SW 1271 (cell line): ENCODE results near the gene GRK2.
A peak's percentile ranks its signal among the peaks of the same experiment; 100 is the strongest.
"Not testable (repeated sequence)": the region's sequence is repeated elsewhere in the genome, so short reads cannot be mapped to it uniquely, and the experiment has no call there.

Experiments
- DNase-seq, 2 experiments: peaks; one replicate each; lab custom pipeline; 2025; lab: John Stamatoyannopoulos, UW

GRK2 gene

DNA sequence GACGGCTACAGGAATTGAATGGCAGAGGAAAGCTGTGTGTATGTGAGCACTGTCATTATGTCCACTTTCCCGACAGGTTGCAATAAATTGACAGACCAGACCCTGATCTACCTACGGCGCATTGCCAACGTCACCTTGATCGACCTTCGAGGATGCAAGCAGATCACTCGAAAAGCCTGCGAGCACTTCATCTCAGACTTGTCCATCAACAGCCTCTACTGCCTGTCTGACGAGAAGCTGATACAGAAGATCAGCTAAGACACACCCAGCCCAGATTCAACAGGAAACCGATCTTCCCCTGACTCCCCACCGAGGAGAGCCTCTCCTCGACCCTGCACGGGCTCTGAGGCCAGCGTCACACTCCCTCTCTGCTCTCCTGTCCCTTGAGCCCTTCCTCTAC lies 11.5 kb upstream of the GRK2 start:
- DNase-seq: no peak

DNA sequence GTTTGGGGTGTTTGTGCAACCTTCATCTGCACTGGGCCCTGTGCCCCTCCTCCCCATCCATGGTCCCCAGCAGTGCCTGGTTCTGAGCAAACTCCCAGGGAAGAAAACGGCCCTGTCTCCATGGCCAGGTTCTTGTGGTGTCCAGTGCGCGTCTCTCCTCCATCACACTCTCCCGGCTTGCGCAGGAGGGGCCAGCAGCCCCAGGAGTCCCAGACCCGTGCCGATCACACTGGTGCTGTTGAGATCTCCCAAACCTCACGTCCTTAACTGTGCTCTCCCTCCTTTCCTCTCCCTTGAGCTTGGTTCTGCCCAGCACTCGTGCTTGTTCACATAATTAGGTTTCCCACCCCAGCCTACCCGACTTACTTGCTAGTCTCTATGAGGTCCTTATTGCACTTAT lies 10.9 kb upstream of the GRK2 start:
- DNase-seq: no peak

GRCh38 chr11:67255864-67256263 lies 10.4 kb upstream of the GRK2 start:
- no peak for DNase-seq

GRCh38 chr11:67256477-67257135 lies 9.7 kb upstream of the GRK2 start:
- no peak for DNase-seq

- no peak for DNase-seq
These were observed 5.9 kb upstream of the GRK2 start for GRCh38 chr11:67260406-67260805.

- not testable (repeated sequence) for DNase-seq
These were observed 5.2 kb upstream of the GRK2 start for GRCh38 chr11:67260885-67261639.

- no peak for DNase-seq
These were observed 4.7 kb upstream of the GRK2 start for GRCh38 chr11:67261640-67261945.

GRCh38 chr11:67261946-67262681 lies 4.2 kb upstream of the GRK2 start:
- no peak for DNase-seq

DNA sequence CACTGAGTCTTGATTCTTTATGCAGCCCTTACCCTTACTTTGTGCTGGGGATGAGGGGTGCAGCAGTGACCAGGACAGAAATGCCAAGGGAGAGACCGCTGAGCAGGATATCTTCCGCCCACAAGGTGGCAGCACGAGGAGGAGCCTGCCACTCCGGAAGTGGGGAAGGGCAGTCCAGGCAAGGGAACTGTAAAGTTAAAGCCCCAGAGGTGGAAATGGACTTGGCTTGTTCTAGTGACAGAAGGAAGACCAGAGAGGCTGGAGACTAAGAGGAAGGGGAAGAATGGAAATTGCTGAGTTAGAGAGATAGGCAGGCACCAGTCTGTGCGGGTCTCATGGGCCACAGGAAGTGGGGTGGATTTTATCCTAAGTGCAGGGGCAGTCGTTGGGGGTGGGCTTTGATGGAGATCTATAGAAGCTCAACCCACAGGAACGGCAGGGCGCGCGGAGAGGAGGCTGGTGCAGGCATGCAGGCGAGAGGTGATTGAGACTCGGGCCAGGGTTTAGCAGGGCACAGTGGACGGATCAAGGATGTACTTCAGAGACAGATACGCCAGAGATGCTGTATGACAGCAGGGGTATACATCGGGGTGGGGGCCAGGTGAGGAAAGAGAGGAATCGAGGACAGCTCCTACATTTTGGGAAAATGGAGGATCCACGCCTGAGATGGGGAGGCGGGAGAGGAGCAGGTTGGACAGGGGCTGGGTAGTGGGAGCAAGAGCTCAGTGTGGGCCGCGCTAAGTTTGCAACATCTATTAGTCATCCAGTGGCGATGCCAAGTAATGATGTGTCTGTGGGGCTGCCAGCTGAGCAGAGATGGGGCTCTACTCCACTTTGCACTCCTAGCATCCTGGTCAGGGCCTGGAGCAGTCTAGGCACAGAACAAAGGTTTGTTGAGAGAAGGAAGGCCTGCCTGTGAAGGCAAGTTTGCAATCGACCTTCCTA lies 3.3 kb upstream of the GRK2 start:
- peak; percentile 49 to 80 for DNase-seq

- no peak for DNase-seq
These were observed 2.0 kb upstream of the GRK2 start for GRCh38 chr11:67264260-67264659.

DNA sequence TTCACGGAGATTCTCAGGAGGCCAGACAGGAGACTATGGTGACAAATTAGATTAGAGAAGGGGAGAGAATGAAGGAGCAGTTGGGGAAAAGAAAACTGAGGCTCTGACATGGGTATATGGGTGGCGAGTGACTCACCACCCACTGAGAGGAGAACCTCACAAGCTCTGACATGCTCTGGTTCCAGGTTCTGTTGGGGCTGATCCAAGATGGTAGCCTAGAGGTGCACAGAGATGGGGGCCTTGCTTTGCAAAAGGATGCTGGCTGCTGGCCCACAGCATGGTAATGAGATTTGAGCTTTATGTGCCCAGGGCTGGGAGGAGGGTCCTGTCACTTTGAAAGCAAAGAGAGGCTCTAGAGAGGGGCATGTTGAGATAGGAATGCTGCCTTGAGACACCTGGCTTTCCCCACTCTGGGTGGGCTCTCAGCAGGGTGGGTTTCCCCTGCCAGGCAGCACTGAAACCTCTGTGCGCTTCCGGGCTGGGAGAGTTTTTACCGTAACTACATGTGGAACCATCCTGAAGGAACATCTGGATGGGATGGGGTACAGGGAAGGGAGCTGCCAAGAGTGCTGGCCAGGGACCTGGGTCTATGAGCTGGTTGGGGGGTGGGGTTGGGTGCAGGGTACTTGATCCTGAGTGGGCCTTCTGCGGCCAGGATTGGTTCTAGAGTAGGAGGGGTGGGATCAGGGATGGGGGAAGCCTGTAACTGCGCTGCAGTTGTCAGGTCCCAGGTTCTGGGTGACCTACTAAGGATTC lies 1.2 kb upstream of the GRK2 start:
- DNase-seq: no peak

DNA sequence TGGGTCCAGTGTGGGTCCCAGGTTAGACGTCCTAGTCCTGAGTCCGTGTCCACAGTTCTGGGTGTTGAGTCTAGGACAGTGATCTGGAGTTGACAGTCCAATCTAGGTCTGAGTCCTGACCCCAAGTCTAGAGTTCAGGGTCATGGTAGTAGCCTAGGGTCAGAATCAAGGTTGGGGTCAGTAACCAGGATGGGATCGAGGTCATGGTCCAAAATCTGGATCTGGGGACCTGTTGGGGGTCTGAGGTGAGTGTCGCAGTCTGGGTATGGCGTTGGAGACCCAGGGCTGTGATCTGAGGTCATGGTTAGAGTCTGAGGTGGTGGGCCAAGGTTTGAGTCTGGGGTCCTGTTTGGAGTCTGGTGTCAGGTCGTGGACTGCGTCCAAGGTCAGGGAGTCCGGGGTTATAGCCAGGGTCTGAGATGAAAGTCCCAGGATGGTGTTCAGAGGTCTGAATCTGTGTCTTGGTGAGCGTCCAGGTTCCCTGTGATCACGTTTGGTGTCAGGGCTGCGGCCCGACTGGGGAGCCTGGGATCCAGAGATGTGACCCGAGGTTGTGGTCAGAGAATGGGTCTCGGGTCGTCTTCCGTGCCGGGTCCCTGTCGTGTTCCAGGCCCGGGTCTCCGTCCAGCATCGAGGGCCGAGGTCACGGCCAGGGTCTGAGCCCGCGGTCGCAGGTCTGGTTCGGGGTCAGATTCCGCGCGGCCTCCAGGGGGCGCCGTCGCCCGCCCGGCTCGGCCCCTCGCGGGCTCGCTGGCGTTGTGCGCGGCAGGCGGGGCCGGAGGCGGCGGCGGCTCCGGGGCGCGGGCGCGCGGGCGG lies 432 bp upstream of the GRK2 start:
- DNase-seq: peak in 1 of 2 experiments; percentile 48

DNA sequence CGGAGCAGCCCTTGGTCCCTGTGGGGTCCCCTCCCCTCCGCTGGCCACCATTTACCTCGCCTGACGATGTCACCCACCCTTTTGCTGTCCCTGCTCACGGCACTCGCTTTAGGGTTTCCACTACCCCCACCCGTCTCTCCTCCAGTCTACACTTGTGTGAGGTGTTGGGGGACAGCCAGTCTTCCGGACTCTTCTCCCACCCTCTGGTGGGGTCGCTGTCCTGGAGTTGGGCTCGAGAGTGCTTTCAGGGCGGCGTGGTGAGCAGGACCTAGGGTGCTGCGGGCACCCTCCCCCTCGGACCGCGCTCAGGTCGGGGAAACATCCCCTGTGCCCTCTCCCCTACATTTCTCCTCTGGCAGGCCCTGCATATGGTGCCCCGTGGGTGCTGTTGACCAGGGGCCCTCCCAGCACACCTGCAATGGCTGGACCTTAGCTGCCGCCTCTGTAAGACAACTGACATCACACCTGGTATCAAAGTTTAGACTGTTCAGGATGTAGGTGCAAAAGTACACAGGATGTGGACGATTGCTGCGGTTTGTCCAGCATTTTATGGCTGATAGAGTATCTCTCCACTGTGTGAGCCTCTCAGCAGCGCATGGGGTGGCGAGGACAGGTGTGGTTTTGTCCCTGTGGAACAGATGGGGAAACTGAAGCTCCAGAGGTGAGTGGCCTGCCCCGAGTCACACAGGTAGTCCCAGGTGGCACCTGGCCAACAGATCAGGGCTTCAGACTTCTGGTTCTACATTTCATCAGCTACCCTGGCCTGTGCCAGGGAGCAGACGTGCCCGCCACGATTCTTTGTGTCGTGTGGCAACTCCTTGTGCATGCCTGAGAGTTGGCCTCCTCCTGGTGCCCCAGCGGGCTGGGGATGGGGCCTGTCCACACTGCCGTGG lies 1.2 kb downstream of the GRK2 start:
- DNase-seq: no peak

DNA sequence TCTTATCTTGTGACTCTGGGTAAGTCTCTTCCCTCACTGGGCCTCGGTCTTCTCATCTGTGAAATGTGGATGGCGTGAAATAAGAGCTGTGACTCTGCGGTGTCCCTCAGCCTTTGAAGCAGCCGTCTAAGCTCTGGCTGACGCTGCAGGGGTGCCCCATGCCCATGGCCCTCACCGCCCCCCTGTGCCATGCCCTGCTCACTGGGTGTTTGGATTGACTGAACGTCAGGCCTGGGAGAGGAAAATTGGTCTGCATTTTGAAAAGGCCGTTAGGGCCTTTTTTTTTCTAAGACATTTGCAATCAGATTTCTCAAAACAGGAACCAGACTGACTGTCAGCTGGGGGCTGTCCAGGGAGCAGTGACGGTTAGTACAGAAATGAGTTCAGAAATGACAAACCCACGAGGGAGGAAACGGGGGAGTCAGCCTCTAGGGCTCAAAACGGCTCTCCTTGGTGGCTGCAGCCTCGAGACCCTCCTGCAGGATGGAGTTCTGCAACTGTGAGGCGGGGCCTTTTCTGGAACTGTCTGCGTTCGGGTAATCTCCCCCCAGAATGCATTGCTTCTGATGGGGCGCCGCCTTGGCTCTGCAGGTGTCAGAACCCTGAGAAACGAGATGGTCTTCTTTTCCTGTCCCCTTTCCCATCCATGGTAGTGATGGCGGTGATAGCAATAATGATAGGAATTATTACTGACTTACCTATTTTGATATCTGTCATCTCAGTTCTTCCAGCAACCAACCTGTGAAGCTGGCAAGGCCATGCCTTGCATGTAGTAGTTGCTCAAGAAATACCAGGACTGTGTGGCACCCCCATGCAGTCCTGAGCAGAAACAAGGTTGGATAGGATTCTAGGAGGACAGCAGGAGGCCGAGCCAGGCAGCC lies 2.0 kb downstream of the GRK2 start:
- DNase-seq: no peak

DNA sequence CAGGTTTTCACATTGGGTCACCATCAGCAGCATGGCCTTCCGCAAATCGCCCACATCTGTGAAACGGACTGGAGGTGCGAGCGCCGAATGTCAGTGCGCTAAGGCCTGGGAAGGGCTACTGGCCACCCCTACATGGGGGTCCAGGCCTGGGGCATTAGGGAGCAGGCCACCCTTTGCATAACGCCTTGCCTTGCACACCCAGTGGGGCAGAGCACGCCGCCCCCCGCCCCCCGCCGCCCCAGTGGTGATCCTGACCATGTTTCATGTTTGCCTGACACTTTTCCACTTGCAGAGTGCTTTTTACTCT lies 2.6 kb downstream of the GRK2 start:
- no peak for DNase-seq

- no peak for DNase-seq
These were observed 3.4 kb downstream of the GRK2 start for GRCh38 chr11:67269401-67270255.
